Endothelial cell of umbilical vein (primary cell): Measurements from ENCODE around the gene ST3GAL4. TPM values are rescaled to one million over a fixed set of nuclear protein-coding genes. Genes with fewer than 3 reads are reported as not detected.

ENCODE experiments used
- BruUV-seq: library from RNA; stranded (reverse); fragments of 400-500 nt; replicated peaks from 2 replicates; lab custom pipeline; 2021; lab: Mats Ljungman, UMichigan
- CTCF ChIA-PET: fragments of 300-600, 350-600 bp; sonication (Branson Sonifier 250); formaldehyde crosslinking; loops from one replicate; lab custom pipeline; 2021; ENCODE audit warnings: antibody characterized with exemption, inconsistent platforms; lab: Charles Lee
- POLR2A ChIA-PET: fragments of 300-600, 350-600 bp; sonication (Branson Sonifier 250); formaldehyde crosslinking; loops from one replicate; lab custom pipeline; 2021; ENCODE audit warnings: antibody characterized with exemption, inconsistent platforms; lab: Charles Lee
- DNase-seq: peaks from one replicate; pipeline ENCODE4 v3.0.0-alpha.2; 2011; ENCODE audit warnings: low read depth, low spot score
- FAIRE-seq: peaks from 2 replicates; lab custom pipeline; 2011; peaks lifted over from hg19 to GRCh38; lab: Jason Lieb, UNC
- H2AFZ ChIP-seq: 2 replicates; pipeline ENCODE4 v1.6.0; 2012; ENCODE audit warnings: low read depth, low read length, control low read depth, inconsistent platforms
- H3K27ac ChIP-seq: 2 replicates; pipeline ENCODE4 v1.5.1; 2011; ENCODE audit warnings: low read depth, mild to moderate bottlenecking, control low read depth, low read length, moderate library complexity; ENCODE audit not compliant: insufficient read depth
- H3K27me3 ChIP-seq, 2 experiments: 2 replicates each; pipeline versions ENCODE4 v1.6.0 to v1.6.1; 2011; ENCODE audit warnings: low read length in 2 of 2, mixed read lengths in 1 of 2; ENCODE audit not compliant: control insufficient read depth in 2 of 2, insufficient read depth in 2 of 2
- H3K36me3 ChIP-seq, 2 experiments: 2 replicates in 1 of 2; 3 replicates in 1 of 2; pipeline ENCODE4 v1.5.1; 2011; ENCODE audit warnings: low read length in 2 of 2, mild to moderate bottlenecking in 1 of 2, moderate library complexity in 1 of 2; ENCODE audit not compliant: control insufficient read depth in 2 of 2, insufficient read depth in 2 of 2; ENCODE audit errors: extremely low read depth in 1 of 2
- H3K4me1 ChIP-seq: 3 replicates; pipeline ENCODE4 v1.5.1; 2011; ENCODE audit warnings: mild to moderate bottlenecking, low read length; ENCODE audit not compliant: control insufficient read depth, insufficient read depth; ENCODE audit errors: extremely low read depth
- H3K4me2 ChIP-seq: 2 replicates; pipeline ENCODE4 v1.6.1; 2011; ENCODE audit warnings: low read length, control low read depth, mixed read lengths; ENCODE audit not compliant: insufficient read depth
- H3K4me3 ChIP-seq, 3 experiments: fragments of 200-600 bp in 1 of 3; sonication (generic), shearing (Covaris generic) in 1 of 3; replicated peaks in 1 of 3; 2 replicates each; pipeline ENCODE4 v1.5.1; 2011 to 2016; ENCODE audit warnings: control low read depth in 3 of 3, low read length in 3 of 3, mild to moderate bottlenecking in 2 of 3, inconsistent platforms in 1 of 3, low read depth in 1 of 3, moderate library complexity in 1 of 3; ENCODE audit not compliant: insufficient read depth in 1 of 3
- H3K79me2 ChIP-seq: 2 replicates; pipeline ENCODE4 v1.6.0; 2012; ENCODE audit warnings: low read length, inconsistent platforms; ENCODE audit not compliant: control insufficient read depth, insufficient read depth
- H3K9ac ChIP-seq: replicated peaks from 2 replicates; pipeline ENCODE3; 2011; ENCODE audit warnings: low read length, control low read depth; ENCODE audit not compliant: insufficient read depth; ENCODE audit errors: extremely low read depth
- H3K9me1 ChIP-seq: replicated peaks from 3 replicates; pipeline ENCODE4 v1.6.0; 2011; ENCODE audit warnings: mild to moderate bottlenecking, low read length; ENCODE audit not compliant: control insufficient read depth, insufficient read depth; ENCODE audit errors: extremely low read depth
- H3K9me3 ChIP-seq: replicated peaks from 2 replicates; pipeline ENCODE4 v1.5.1; 2012; ENCODE audit warnings: low read length, inconsistent platforms; ENCODE audit not compliant: control insufficient read depth, insufficient read depth
- H4K20me1 ChIP-seq: replicated peaks from 2 replicates; pipeline ENCODE3; 2011; ENCODE audit warnings: mild to moderate bottlenecking, low read length; ENCODE audit not compliant: control insufficient read depth, insufficient read depth; ENCODE audit errors: extremely low read depth
- CTCF ChIP-seq, 2 donors: IDR thresholded peaks; 1 replicate in 1 of 2; 2 replicates in 1 of 2; pipeline ENCODE4 v1.5.1; 2011; ENCODE audit warnings: low read length in 2 of 2, mild to moderate bottlenecking in 2 of 2, moderate library complexity in 2 of 2, control low read depth in 1 of 2, inconsistent platforms in 1 of 2, low read depth in 1 of 2; ENCODE audit not compliant: insufficient read depth in 1 of 2; ENCODE audit errors: extremely low read depth in 1 of 2
- EZH2 ChIP-seq: IDR thresholded peaks from 2 replicates; pipeline ENCODE4 v1.6.1; 2012; ENCODE audit warnings: borderline replicate concordance, low read depth, mild to moderate bottlenecking, moderate library complexity, low read length, inconsistent platforms; ENCODE audit not compliant: severe bottlenecking
- FOS ChIP-seq: IDR thresholded peaks from 2 replicates; pipeline ENCODE4 v1.6.1; 2011; ENCODE audit warnings: mild to moderate bottlenecking, low read length, moderate library complexity, borderline replicate concordance; ENCODE audit not compliant: insufficient read depth
- JUN ChIP-seq: IDR thresholded peaks from 2 replicates; pipeline ENCODE4 v1.6.1; 2011; ENCODE audit warnings: borderline replicate concordance, low read depth; ENCODE audit not compliant: insufficient read length, insufficient read depth
- MAX ChIP-seq: IDR thresholded peaks from 2 replicates; pipeline ENCODE4 v1.6.1; 2011; ENCODE audit not compliant: insufficient read depth, insufficient read length
- MYC ChIP-seq: IDR thresholded peaks from one replicate; pipeline ENCODE4 v1.6.1; 2011; ENCODE audit warnings: mild to moderate bottlenecking, low read depth, low read length
- POLR2A ChIP-seq: IDR thresholded peaks from 2 replicates; pipeline ENCODE4 v1.6.1; 2012; ENCODE audit warnings: low read depth, mild to moderate bottlenecking, control low read depth, low read length
- dilution Hi-C: fragments of 300-500 bp; cut with MboI; formaldehyde crosslinking; loops from one replicate; pipeline ENCODE4 v1.15.0; 2019; ENCODE audit warnings: low sequenced_read_pairs; ENCODE audit not compliant: extremely low pct_ligation_motif_present
- intact Hi-C: fragments of 100-400 bp; cut with micrococcal nuclease; formaldehyde crosslinking; loops from one replicate; pipeline ENCODE4 v1.10.0; 2022
- polyA plus RNA-seq, 4 experiments: library from polyadenylated mRNA; depleted of rRNA in 3 of 4; stranded (reverse) in 3 of 4; unstranded in 1 of 4; fragments of >200 nt; gene quantifications; 2 replicates each; pipeline versions ENCODE4 v1.2.1 to v1.2.3, GENCODE V29; 2011 to 2012; ENCODE audit warnings: missing spikeins in 1 of 4
- total RNA-seq: library from RNA; stranded (reverse); gene quantifications from 2 replicates; pipeline ENCODE4 v1.2.3, GENCODE V29; 2021

The ST3GAL4 gene
- total and polyA plus RNA-seq, 2 donors (not counting 3 experiments of a cell fraction or from before 2014, with no cell fraction given) = 17.7 to 19.4 TPM

- no peak overlapping the region for H2AFZ ChIP-seq
- H3K27ac ChIP-seq = no peak overlapping the region
- no peaks in the 10 kb centered on the region for H3K9me1 ChIP-seq
- intact Hi-C loops = no loop called here
- peaks cover 58% of the 10 kb centered on the region for H3K4me1 ChIP-seq
- BruUV-seq = no TSS peak
- H3K36me3 ChIP-seq = no peaks in the 10 kb centered on the region
- no peak overlapping the region for H3K4me2 ChIP-seq
- no peaks in the 10 kb centered on the region for H4K20me1 ChIP-seq
- no peak overlapping the region for H3K9ac ChIP-seq
- no peaks in the 10 kb centered on the region for H3K27me3 ChIP-seq
- FAIRE-seq (no peak), DNase-seq (no peak)
- POLR2A ChIA-PET = no interaction called here
- no peaks in the 10 kb centered on the region for H3K9me3 ChIP-seq
- H3K79me2 ChIP-seq = no peaks in the 10 kb centered on the region
- CTCF ChIA-PET = interaction anchor here (2.1 kb wide), 1 partner anchor 29 kb away, joined by 9 read pairs; no protein-coding TSS in a partner anchor
- no peak overlapping the region for H3K4me3 ChIP-seq
- dilution Hi-C loops = no loop called here
- no peak for TF ChIP-seq FOS
- TF ChIP-seq MYC = no peak
- no peak for TF ChIP-seq JUN
- TF ChIP-seq POLR2A = no peak
- no peak for TF ChIP-seq EZH2
- TF ChIP-seq CTCF (IDR thresholded peaks at IDR 0.05; ENCODE audit: extremely low read depth in 1 of 2, insufficient read depth in 1 of 2, low read depth in 1 of 2, low read length in 2 of 2) = no peak
- no peak for TF ChIP-seq MAX
Observed at GRCh38 chr11:126339073-126339862, 16.2 kb upstream of the ST3GAL4 start.
